ENCODE data around the gene OTX2. TPM values are rescaled to one million over a fixed set of nuclear protein-coding genes. Genes with fewer than 3 reads are reported as not detected.

The OTX2 gene
- total RNA-seq, 1 donor, result not detected

DNA sequence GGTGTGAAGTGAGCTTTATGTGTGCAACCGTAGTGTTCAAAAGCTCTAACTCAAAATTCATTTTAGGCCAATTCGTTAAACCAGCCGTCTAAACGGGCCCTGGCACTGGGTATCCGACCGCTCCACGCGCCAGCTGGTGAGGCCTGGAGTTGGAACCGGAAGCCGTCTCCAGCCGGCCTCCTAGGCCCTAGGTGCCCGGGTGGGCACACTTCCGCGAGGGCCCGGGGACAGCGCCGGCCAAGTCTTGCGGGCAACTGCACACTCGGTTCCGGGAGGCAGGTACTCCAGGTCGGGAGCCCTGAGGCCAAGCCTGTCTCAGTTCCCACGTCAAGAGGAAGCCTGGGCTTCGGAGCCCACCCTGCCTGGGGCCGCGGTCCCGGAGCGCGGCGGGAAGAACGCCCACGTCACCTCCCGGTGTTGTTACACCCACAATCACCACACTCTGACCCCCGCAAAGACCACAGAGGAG, 16.2 kb downstream of the OTX2 start:
- no peak overlapping the region for H3K4me3 ChIP-seq (ENCODE audit: insufficient read depth, low read length)
- TF ChIP-seq CTCF (IDR thresholded peaks at IDR 0.05; ENCODE audit: extremely low read depth, low read depth, low read length), result no peak
- H3K9me3 ChIP-seq (ENCODE audit: low read depth, low read length), result no peaks in the 10 kb centered on the region
- H3K4me1 ChIP-seq (ENCODE audit: insufficient read depth, low read length), result no peaks in the 10 kb centered on the region
- no peak overlapping the region for H2AFZ ChIP-seq (ENCODE audit: low read length)
- no peak overlapping the region for H3K4me2 ChIP-seq (ENCODE audit: insufficient read depth, low read length)
- no peak overlapping the region for H3K27ac ChIP-seq (ENCODE audit: low read depth, low read length)
- H4K20me1 ChIP-seq (ENCODE audit: insufficient read depth, low read length), result no peaks in the 10 kb centered on the region
- H3K27me3 ChIP-seq (ENCODE audit: insufficient read depth, low read length), result peaks cover 53% of the 10 kb centered on the region
- no peak for DNase-seq (ENCODE audit: insufficient read length, low spot score, missing footprints)
- no peaks in the 10 kb centered on the region for H3K36me3 ChIP-seq (ENCODE audit: insufficient read depth, low read length)
- no peaks in the 10 kb centered on the region for H3K79me2 ChIP-seq (ENCODE audit: insufficient read depth, low read length)

DNA sequence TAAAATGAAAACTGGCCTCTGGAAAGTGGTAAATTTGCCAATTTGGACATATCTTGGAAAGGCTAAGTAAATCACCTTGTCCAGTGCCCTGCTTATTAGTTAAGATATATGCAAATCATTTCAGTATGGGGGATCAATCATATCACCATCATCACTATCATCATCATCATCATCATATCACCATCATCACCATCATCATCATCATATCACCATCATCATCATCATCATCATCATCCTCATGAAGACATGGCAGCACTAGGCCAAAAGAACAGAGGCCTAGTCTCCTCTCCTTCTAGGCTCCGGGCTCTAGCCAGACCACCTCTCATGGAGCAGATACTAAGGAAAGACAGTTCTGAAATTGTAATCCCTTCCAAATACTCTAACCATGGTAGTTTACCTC, 20.3 kb downstream of the OTX2 start:
- no peaks in the 10 kb centered on the region for H4K20me1 ChIP-seq (ENCODE audit: insufficient read depth, low read length)
- TF ChIP-seq CTCF (IDR thresholded peaks at IDR 0.05; ENCODE audit: extremely low read depth, low read depth, low read length), result no peak
- H3K27me3 ChIP-seq (ENCODE audit: insufficient read depth, low read length), result peaks cover 11% of the 10 kb centered on the region
- H3K4me3 ChIP-seq (ENCODE audit: insufficient read depth, low read length), result no peak overlapping the region
- no peaks in the 10 kb centered on the region for H3K9me3 ChIP-seq (ENCODE audit: low read depth, low read length)
- H3K27ac ChIP-seq (ENCODE audit: low read depth, low read length), result no peak overlapping the region
- no peaks in the 10 kb centered on the region for H3K79me2 ChIP-seq (ENCODE audit: insufficient read depth, low read length)
- no peaks in the 10 kb centered on the region for H3K36me3 ChIP-seq (ENCODE audit: insufficient read depth, low read length)
- no peaks in the 10 kb centered on the region for H3K4me1 ChIP-seq (ENCODE audit: insufficient read depth, low read length)
- DNase-seq (ENCODE audit: insufficient read length, low spot score, missing footprints), result no peak
- no peak overlapping the region for H3K4me2 ChIP-seq (ENCODE audit: insufficient read depth, low read length)
- H2AFZ ChIP-seq (ENCODE audit: low read length), result no peak overlapping the region

DNA sequence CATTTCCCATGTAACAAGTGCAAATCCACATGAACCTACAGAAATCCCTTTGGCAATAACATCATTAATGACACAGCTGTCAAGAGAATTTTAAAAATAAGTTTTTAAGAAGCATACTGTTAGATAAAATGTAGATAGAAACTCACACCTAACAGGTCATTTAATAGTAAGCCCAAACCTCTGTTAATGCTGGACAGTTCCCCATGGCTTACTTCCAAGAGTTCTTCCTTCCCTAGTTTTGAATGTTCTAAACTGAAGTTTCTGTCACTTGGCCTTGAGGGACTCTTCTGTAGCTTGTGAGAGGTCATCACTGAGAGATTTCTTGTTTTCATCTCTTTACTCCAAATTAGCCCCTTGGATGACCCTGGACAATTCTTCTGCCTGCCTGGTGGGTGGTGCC, 22.7 kb downstream of the OTX2 start:
- Histone ChIP-seq H4K20me1 (ENCODE audit: insufficient read depth, low read length) (no peaks in the 10 kb centered on the region), H3K79me2 (ENCODE audit: insufficient read depth, low read length) (no peaks in the 10 kb centered on the region), H3K27me3 (ENCODE audit: insufficient read depth, low read length) (no peaks in the 10 kb centered on the region), H3K27ac (ENCODE audit: low read depth, low read length) (no peak overlapping the region), H2AFZ (ENCODE audit: low read length) (no peak overlapping the region), H3K9me3 (ENCODE audit: low read depth, low read length) (no peaks in the 10 kb centered on the region), H3K4me2 (ENCODE audit: insufficient read depth, low read length) (no peak overlapping the region), H3K36me3 (ENCODE audit: insufficient read depth, low read length) (no peaks in the 10 kb centered on the region), H3K4me3 (ENCODE audit: insufficient read depth, low read length) (no peak overlapping the region), H3K4me1 (ENCODE audit: insufficient read depth, low read length) (no peaks in the 10 kb centered on the region)
- TF ChIP-seq CTCF (IDR thresholded peaks at IDR 0.05; ENCODE audit: extremely low read depth, low read depth, low read length), result no peak
- no peak for DNase-seq (ENCODE audit: insufficient read length, low spot score, missing footprints)

- Histone ChIP-seq H3K27me3 (ENCODE audit: insufficient read depth, low read length) (no peaks in the 10 kb centered on the region), H3K9me3 (ENCODE audit: low read depth, low read length) (no peaks in the 10 kb centered on the region), H3K36me3 (ENCODE audit: insufficient read depth, low read length) (no peaks in the 10 kb centered on the region), H2AFZ (ENCODE audit: low read length) (no peak overlapping the region), H3K4me2 (ENCODE audit: insufficient read depth, low read length) (no peak overlapping the region), H3K4me1 (ENCODE audit: insufficient read depth, low read length) (no peaks in the 10 kb centered on the region), H3K27ac (ENCODE audit: low read depth, low read length) (no peak overlapping the region), H3K79me2 (ENCODE audit: insufficient read depth, low read length) (no peaks in the 10 kb centered on the region), H3K4me3 (ENCODE audit: insufficient read depth, low read length) (no peak overlapping the region), H4K20me1 (ENCODE audit: insufficient read depth, low read length) (no peaks in the 10 kb centered on the region)
- TF ChIP-seq CTCF (IDR thresholded peaks at IDR 0.05; ENCODE audit: extremely low read depth, low read depth, low read length), result no peak
- no peak for DNase-seq (ENCODE audit: insufficient read length, low spot score, missing footprints)
These were observed 27.6 kb downstream of the OTX2 start for GRCh38 chr14:56782711-56783110.
